WTC11 (cell line): ENCODE results near the gene TMEM207. TPM values are rescaled to one million over a fixed set of nuclear protein-coding genes. Genes with fewer than 3 reads are reported as not detected.

Source experiments
- ATAC-seq: fragments of 200-7000 bp; cut with Tn5 transposase; 2 replicates; pipeline ENCODE4 v1.10.0; 2021; ENCODE audit warnings: mild to moderate bottlenecking, moderate library complexity
- CTCF ChIA-PET: fragments of 300-600 bp; sonication (Branson Sonifier 250); formaldehyde crosslinking; loops from one replicate; lab custom pipeline; 2021; ENCODE audit warnings: antibody characterized with exemption; lab: Charles Lee
- POLR2A ChIA-PET: fragments of 350-600 bp; sonication (Branson Sonifier 250); formaldehyde crosslinking; loops from one replicate; lab custom pipeline; 2021; ENCODE audit warnings: antibody characterized with exemption; lab: Charles Lee
- DNase-seq: peaks from one replicate; pipeline ENCODE4 v3.0.0; 2021; ENCODE audit warnings: low spot score
- H3K27ac Mint-ChIP-seq: 2 replicates; pipeline ENCODE4 v1.8.0; 2021; ENCODE audit warnings: mixed read lengths
- H3K27me3 Mint-ChIP-seq: 2 replicates; pipeline ENCODE4 v1.8.0; 2021; ENCODE audit warnings: low read depth, mild to moderate bottlenecking, moderate library complexity, mixed read lengths
- H3K36me3 Mint-ChIP-seq: 2 replicates; pipeline ENCODE4 v1.8.0; 2021; ENCODE audit warnings: mixed read lengths
- H3K4me1 Mint-ChIP-seq: 2 replicates; pipeline ENCODE4 v1.8.0; 2022; ENCODE audit warnings: mixed read lengths
- H3K4me3 Mint-ChIP-seq: 2 replicates; pipeline ENCODE4 v1.8.0; 2021; ENCODE audit warnings: mild to moderate bottlenecking, moderate library complexity, mixed read lengths
- H3K9me3 Mint-ChIP-seq: 2 replicates; pipeline ENCODE4 v1.8.0; 2021; ENCODE audit warnings: mixed read lengths
- AR ChIP-seq: fragments of 250-450 bp; sonication (Bioruptor Pico); IDR thresholded peaks from 2 replicates; pipeline ENCODE4 v1.9.0; 2021; ENCODE audit warnings: mild to moderate bottlenecking
- ARID4B ChIP-seq: sonication (generic); formaldehyde crosslinking; IDR thresholded peaks from 2 replicates; pipeline ENCODE4 v1.8.0; 2023; ENCODE audit warnings: missing genetic modification reagents, mild to moderate bottlenecking, borderline replicate concordance
- ATF2 ChIP-seq: sonication (generic); formaldehyde crosslinking; IDR thresholded peaks from 2 replicates; pipeline ENCODE4 v1.8.1; 2022; ENCODE audit warnings: low read depth, missing genetic modification reagents, borderline replicate concordance
- FOXP4 ChIP-seq: sonication (generic); formaldehyde crosslinking; IDR thresholded peaks from 2 replicates; pipeline ENCODE4 v1.8.0; 2022; ENCODE audit warnings: mild to moderate bottlenecking, missing genetic modification reagents
- PRDM15 ChIP-seq: sonication (generic); formaldehyde crosslinking; IDR thresholded peaks from 2 replicates; pipeline ENCODE4 v1.8.0; 2022; ENCODE audit warnings: missing genetic modification reagents
- SMAD4 ChIP-seq: sonication (generic); formaldehyde crosslinking; IDR thresholded peaks from 2 replicates; pipeline ENCODE4 v1.8.0; 2022; ENCODE audit warnings: mild to moderate bottlenecking, missing genetic modification reagents
- SP1 ChIP-seq: sonication (generic); formaldehyde crosslinking; conservative IDR thresholded peaks from 2 replicates; pipeline ENCODE4 v1.8.1; 2022; ENCODE audit warnings: missing genetic modification reagents
- USF1 ChIP-seq: sonication (generic); formaldehyde crosslinking; IDR thresholded peaks from 2 replicates; pipeline ENCODE4 v1.8.0; 2022; ENCODE audit warnings: mild to moderate bottlenecking, missing genetic modification reagents
- ZNF423 ChIP-seq: fragments of 250-450 bp; sonication (Bioruptor Pico); IDR thresholded peaks from 2 replicates; pipeline ENCODE4 v2.1.2; 2022; ENCODE audit warnings: mild to moderate bottlenecking, moderate library complexity
- ZNF532 ChIP-seq: fragments of 250-450 bp; sonication (Bioruptor Pico); IDR thresholded peaks from 2 replicates; pipeline ENCODE4 v1.9.0; 2021; ENCODE audit warnings: mild to moderate bottlenecking, borderline replicate concordance
- total RNA-seq: library from RNA; stranded (reverse); gene quantifications from 3 replicates; pipeline ENCODE4 v1.2.3, GENCODE V29; 2021
- TF ChIP-seq, protein P1 (sequence below): sonication (generic); formaldehyde crosslinking; IDR thresholded peaks from 2 replicates; pipeline ENCODE4 v1.8.0; 2022; ENCODE audit warnings: mild to moderate bottlenecking, missing genetic modification reagents
- TF ChIP-seq, protein P2 (sequence below): sonication (generic); formaldehyde crosslinking; IDR thresholded peaks from 2 replicates; pipeline ENCODE4 v1.8.1; 2023; ENCODE audit warnings: mild to moderate bottlenecking, moderate library complexity, missing genetic modification reagents

Gene TMEM207
- total RNA-seq, 1 experiment from 2014 or later, result not detected

- no peak for TF ChIP-seq ZNF532 (CRISPR knock-in tag)
- no peak for TF ChIP-seq ATF2
Measured at GRCh38 chr3:190396001-190396400, 53.7 kb downstream of the TMEM207 start (continued).

DNA sequence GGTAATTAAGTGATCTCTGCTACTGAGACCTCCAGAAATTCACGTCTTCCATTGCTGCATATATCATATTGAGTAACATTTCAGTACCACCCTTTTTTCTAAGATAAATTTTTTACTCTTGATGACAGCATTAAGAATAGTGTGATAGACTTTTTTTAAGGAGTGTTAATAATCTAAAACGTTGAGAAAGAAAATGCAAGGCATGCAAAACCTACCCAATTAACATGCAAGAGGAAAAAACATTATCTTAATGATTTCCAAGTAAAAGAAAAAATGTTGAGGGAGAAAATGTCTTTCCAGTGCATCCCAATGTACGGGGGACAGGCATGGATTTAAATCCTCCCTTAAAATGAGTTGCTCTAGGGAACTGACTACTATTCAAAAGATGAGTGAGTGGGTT lies 61.0 kb downstream of the TMEM207 start:
- ATAC-seq (no peak), DNase-seq (no peak)
- no peaks in the 10 kb centered on the region for H3K4me1 Mint-ChIP-seq
- POLR2A ChIA-PET, result no interaction called here
- H3K27me3 Mint-ChIP-seq, result no peaks in the 10 kb centered on the region
- H3K36me3 Mint-ChIP-seq, result no peaks in the 10 kb centered on the region
- CTCF ChIA-PET, result no interaction called here
- H3K27ac Mint-ChIP-seq, result no peak overlapping the region
- no peaks in the 10 kb centered on the region for H3K9me3 Mint-ChIP-seq
- H3K4me3 Mint-ChIP-seq, result no peak overlapping the region
- TF ChIP-seq AR, result no peak
- no peak for TF ChIP-seq SP1 (CRISPR knock-in tag)
- no peak for TF ChIP-seq PRDM15
- TF ChIP-seq, protein P1, sequence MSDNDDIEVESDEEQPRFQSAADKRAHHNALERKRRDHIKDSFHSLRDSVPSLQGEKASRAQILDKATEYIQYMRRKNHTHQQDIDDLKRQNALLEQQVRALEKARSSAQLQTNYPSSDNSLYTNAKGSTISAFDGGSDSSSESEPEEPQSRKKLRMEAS (CRISPR knock-in tag), result no peak
- no peak for TF ChIP-seq ARID4B (CRISPR knock-in tag)
- TF ChIP-seq SMAD4 (CRISPR knock-in tag), result no peak
- TF ChIP-seq, protein P2, sequence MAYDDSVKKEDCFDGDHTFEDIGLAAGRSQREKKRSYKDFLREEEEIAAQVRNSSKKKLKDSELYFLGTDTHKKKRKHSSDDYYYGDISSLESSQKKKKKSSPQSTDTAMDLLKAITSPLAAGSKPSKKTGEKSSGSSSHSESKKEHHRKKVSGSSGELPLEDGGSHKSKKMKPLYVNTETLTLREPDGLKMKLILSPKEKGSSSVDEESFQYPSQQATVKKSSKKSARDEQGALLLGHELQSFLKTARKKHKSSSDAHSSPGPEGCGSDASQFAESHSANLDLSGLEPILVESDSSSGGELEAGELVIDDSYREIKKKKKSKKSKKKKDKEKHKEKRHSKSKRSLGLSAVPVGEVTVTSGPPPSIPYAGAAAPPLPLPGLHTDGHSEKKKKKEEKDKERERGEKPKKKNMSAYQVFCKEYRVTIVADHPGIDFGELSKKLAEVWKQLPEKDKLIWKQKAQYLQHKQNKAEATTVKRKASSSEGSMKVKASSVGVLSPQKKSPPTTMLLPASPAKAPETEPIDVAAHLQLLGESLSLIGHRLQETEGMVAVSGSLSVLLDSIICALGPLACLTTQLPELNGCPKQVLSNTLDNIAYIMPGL (CRISPR knock-in tag), result no peak
- no peak for TF ChIP-seq FOXP4 (CRISPR knock-in tag)
- TF ChIP-seq ZNF423 (CRISPR knock-in tag), result no peak
- no peak for TF ChIP-seq USF1 (CRISPR knock-in tag)
